Stomach (tissue), 9 donors: Measurements from ENCODE around the gene AGRP. TPM values are rescaled to one million over a fixed set of nuclear protein-coding genes. Genes with fewer than 3 reads are reported as not detected.
A peak's percentile ranks its signal among the peaks of the same experiment; 100 is the strongest.

Source experiments
- DNase-seq, 2 donors: peaks; one replicate each; pipeline versions ENCODE4 v3.0.0 to v3.0.0-alpha.2; 2013 to 2019
- H3K27ac ChIP-seq, 5 donors: fragments of 200-600 bp in 4 of 5; sonication (generic) in 4 of 5; one replicate each; pipeline ENCODE4 v1.5.1; 2013 to 2019; ENCODE audit warnings: mild to moderate bottlenecking in 1 of 5, moderate library complexity in 1 of 5
- H3K27me3 ChIP-seq, 3 donors: fragments of 200-600 bp; sonication (generic); one replicate each; pipeline ENCODE4 v1.5.1; 2017 to 2019; ENCODE audit warnings: mixed run types in 1 of 3
- H3K36me3 ChIP-seq, 4 donors: fragments of 200-600 bp; sonication (generic); 1 replicate in 3 of 4; 2 replicates in 1 of 4; pipeline ENCODE4 v1.5.1; 2016 to 2019
- H3K4me1 ChIP-seq, 4 donors: fragments of 200-600 bp; sonication (generic); one replicate each; pipeline ENCODE4 v1.5.1; 2016 to 2019
- H3K4me3 ChIP-seq, 4 donors: fragments of 200-600 bp; sonication (generic) in 3 of 4; one replicate each; pipeline ENCODE4 v1.5.1; 2016 to 2019; ENCODE audit warnings: mild to moderate bottlenecking in 1 of 4
- H3K9me3 ChIP-seq, 4 donors: fragments of 200-600 bp; sonication (generic); one replicate each; pipeline ENCODE4 v1.5.1; 2016 to 2019
- EP300 ChIP-seq: sonication (generic); formaldehyde crosslinking; IDR thresholded peaks from one replicate; pipeline ENCODE4 v1.6.1; 2017; ENCODE audit warnings: antibody characterized with exemption
- POLR2A ChIP-seq, 4 donors: fragments of 450-650 bp; IDR thresholded peaks; one replicate each; pipeline ENCODE4 v1.6.1; 2016; ENCODE audit warnings: antibody characterized with exemption in 4 of 4, control low read depth in 2 of 4, mild to moderate bottlenecking in 1 of 4, moderate library complexity in 1 of 4
- POLR2AphosphoS5 ChIP-seq, 3 donors: sonication (generic); formaldehyde crosslinking; IDR thresholded peaks; one replicate each; pipeline ENCODE4 v1.6.1; 2016; ENCODE audit warnings: antibody characterized with exemption in 3 of 3
- WGBS, 5 donors: extraction: QIAGEN DNeasy Blood & Tissue Kit in 3 of 5; methylation state at CpG; one replicate each; pipeline versions ENCODE4 v1.1.5 to v1.1.7; 2013 to 2018; 5-methylcytosine and 5-hydroxymethylcytosine counted together
- intact Hi-C: fragments of 100-400 bp; cut with DNase I; formaldehyde crosslinking; loops from one replicate; pipeline ENCODE4 v1.15.1; 2023; ENCODE audit warnings: low total_unique reads
- polyA plus RNA-seq, 3 donors: library from polyadenylated mRNA; stranded (reverse); fragments of 200-250 nt; gene quantifications; one replicate each; pipeline ENCODE4 v1.2.3, GENCODE V29; 2013
- total RNA-seq, 5 donors: library from RNA; depleted of rRNA; stranded (reverse); fragments of >200 nt; gene quantifications; one replicate each; pipeline versions ENCODE4 v1.1.0 to v1.2.3, GENCODE V29; 2014 to 2016
- TF ChIP-seq, protein P1 (sequence below), 7 experiments: fragments of 450-650 bp in 4 of 7; fragments of 200-600 bp in 3 of 7; sonication (generic) in 3 of 7; IDR thresholded peaks; one replicate each; pipeline ENCODE4 v1.5.1; 2016 to 2019; ENCODE audit warnings: antibody characterized with exemption in 7 of 7, control low read depth in 2 of 7, mild to moderate bottlenecking in 1 of 7
- donor health status: healthy with polysubstance abuse.
- donor health status: Bipolar disorder and iron deficiency.
- donor health status: healthy.

The AGRP gene
- total and polyA plus RNA-seq, 8 donors = not detected

- Histone ChIP-seq H3K4me1 (peaks cover 64 to 92% (median 89%) of the 10 kb centered on the region in 4 donors), H3K36me3 (peaks cover 18 to 87% (median 58%) of the 10 kb centered on the region in 4 donors), H3K27me3 (no peaks in the 10 kb centered on the region), H3K9me3 (no peaks in the 10 kb centered on the region), H3K4me3 (no peak overlapping the region), H3K27ac (peak overlapping the region in 2 of 5 donors; percentile 76)
- intact Hi-C loops = no loop called here
- 79 to 89% (median 85%) methylated on average over 16 to 22 of the region's 22 CpGs for WGBS, 5 donors
- TF ChIP-seq POLR2A (IDR thresholded peaks at IDR 0.05) (no peak), EP300 (no peak), POLR2AphosphoS5 (IDR thresholded peaks at IDR 0.05) (no peak)
- TF ChIP-seq, protein P1, sequence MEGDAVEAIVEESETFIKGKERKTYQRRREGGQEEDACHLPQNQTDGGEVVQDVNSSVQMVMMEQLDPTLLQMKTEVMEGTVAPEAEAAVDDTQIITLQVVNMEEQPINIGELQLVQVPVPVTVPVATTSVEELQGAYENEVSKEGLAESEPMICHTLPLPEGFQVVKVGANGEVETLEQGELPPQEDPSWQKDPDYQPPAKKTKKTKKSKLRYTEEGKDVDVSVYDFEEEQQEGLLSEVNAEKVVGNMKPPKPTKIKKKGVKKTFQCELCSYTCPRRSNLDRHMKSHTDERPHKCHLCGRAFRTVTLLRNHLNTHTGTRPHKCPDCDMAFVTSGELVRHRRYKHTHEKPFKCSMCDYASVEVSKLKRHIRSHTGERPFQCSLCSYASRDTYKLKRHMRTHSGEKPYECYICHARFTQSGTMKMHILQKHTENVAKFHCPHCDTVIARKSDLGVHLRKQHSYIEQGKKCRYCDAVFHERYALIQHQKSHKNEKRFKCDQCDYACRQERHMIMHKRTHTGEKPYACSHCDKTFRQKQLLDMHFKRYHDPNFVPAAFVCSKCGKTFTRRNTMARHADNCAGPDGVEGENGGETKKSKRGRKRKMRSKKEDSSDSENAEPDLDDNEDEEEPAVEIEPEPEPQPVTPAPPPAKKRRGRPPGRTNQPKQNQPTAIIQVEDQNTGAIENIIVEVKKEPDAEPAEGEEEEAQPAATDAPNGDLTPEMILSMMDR (IDR thresholded peaks at IDR 0.05) = no peak
- DNase-seq = no peak
Measured at GRCh38 chr16:67444259-67445125, 38.9 kb downstream of the AGRP start.

DNA sequence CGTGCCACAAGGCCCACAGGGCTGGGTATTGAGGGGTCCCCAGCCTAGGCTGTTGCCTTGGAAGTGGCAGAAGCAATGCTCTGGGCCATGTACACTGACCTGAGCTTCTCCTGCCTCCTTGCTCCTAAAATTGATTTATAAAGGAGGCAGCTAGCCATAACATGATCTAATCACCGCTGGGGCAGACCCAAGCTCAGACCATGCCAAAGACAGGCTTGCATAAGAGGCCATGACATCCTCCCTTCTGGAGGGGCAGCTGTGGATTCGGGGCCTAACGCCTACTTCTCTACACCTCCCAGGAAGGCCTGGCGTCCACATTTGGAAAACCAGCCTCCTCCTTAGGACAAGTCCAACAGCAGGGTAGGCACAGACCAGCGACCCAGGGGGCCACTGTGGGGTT is 40.1 kb downstream of the AGRP start:
- H3K4me1 ChIP-seq = peaks cover 55 to 81% (median 78%) of the 10 kb centered on the region in 4 donors
- WGBS, 5 donors = 69 to 86% (median 80%) methylated on average over 6 of the region's 6 CpGs
- H3K9me3 ChIP-seq = no peaks in the 10 kb centered on the region
- H3K27ac ChIP-seq = peak overlapping the region in 4 of 5 donors; percentile 2 to 76 (median 40)
- H3K36me3 ChIP-seq = peaks cover 30 to 89% (median 60%) of the 10 kb centered on the region in 4 donors
- no peaks in the 10 kb centered on the region for H3K27me3 ChIP-seq
- DNase-seq = peak in 1 of 2 donors; percentile 70
- no peak overlapping the region for H3K4me3 ChIP-seq
- TF ChIP-seq EP300 = no peak
- TF ChIP-seq POLR2AphosphoS5 (IDR thresholded peaks at IDR 0.05) = peak in 2 of 3 donors; percentile 11 to 42
- intact Hi-C loops = no loop called here

GRCh38 chr16:67442581-67443255 is 40.6 kb downstream of the AGRP start:
- intact Hi-C loops = no loop called here
- Histone ChIP-seq H3K9me3 (no peaks in the 10 kb centered on the region), H3K4me1 (peaks cover 54 to 76% (median 72%) of the 10 kb centered on the region in 4 donors), H3K27me3 (no peaks in the 10 kb centered on the region), H3K4me3 (no peak overlapping the region), H3K27ac (peak overlapping the region in 4 of 5 donors; percentile 40 to 76 (median 69)), H3K36me3 (peaks cover 36 to 94% (median 62%) of the 10 kb centered on the region in 4 donors)
- DNase-seq = no peak
- 86 to 90% (median 89%) methylated on average over 10 to 13 of the region's 13 CpGs for WGBS, 5 donors
- TF ChIP-seq POLR2A (IDR thresholded peaks at IDR 0.05) = no peak
- no peak for TF ChIP-seq EP300
- TF ChIP-seq, protein P1 (IDR thresholded peaks at IDR 0.05) = no peak
- no peak for TF ChIP-seq POLR2AphosphoS5 (IDR thresholded peaks at IDR 0.05)

GRCh38 chr16:67441907-67442306 is 41.4 kb downstream of the AGRP start:
- H3K4me3 ChIP-seq = no peak overlapping the region
- H3K4me1 ChIP-seq = peaks cover 46 to 68% (median 64%) of the 10 kb centered on the region in 4 donors
- peaks cover 44 to 96% (median 70%) of the 10 kb centered on the region in 4 donors for H3K36me3 ChIP-seq
- no peaks in the 10 kb centered on the region for H3K27me3 ChIP-seq
- WGBS, 5 donors = 33 to 58% (median 49%) methylated on average over 4 to 5 of the region's 5 CpGs
- TF ChIP-seq, protein P1 (IDR thresholded peaks at IDR 0.05) = no peak
- TF ChIP-seq POLR2AphosphoS5 (IDR thresholded peaks at IDR 0.05) = no peak
- TF ChIP-seq POLR2A (IDR thresholded peaks at IDR 0.05) = no peak
- TF ChIP-seq EP300 = no peak
- no peaks in the 10 kb centered on the region for H3K9me3 ChIP-seq
- DNase-seq = peak in 1 of 2 donors; percentile 52
- H3K27ac ChIP-seq = peak overlapping the region; percentile 62 to 76 (median 75)
- intact Hi-C loops = no loop called here
